SIG-M5 treated with dmso at 0.1 percent for 504 hours (cell line): ENCODE data around the gene CH25H.
"Not testable (repeated sequence)": the region's sequence is repeated elsewhere in the genome, so short reads cannot be mapped to it uniquely, and the experiment has no call there.

Experiments used
- DNase-seq: peaks from one replicate; lab custom pipeline; 2025; ENCODE audit not compliant: unreplicated experiment; lab: John Stamatoyannopoulos, UW

The CH25H gene

DNA sequence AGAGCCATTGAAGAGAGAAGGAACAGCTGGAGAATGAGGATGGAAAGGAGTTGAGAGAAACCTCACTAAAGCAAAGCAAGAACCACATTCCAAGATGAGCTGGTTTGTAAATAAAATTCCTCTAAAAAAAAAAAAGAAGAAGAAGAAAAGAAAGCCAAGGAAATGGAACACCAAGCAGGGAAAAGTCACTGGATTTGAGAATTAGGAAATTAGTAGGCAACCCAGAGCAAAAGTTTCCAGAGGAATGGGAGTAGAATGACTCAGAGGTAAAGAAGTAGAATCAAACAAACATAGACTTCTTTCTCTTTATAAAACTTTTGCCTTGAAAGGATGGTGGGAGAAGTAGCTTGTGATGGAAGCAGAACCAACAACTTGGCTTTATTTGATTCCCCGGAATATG, 3.9 kb downstream of the CH25H start:
- DNase-seq = no peak

- DNase-seq = no peak
Observed at GRCh38 chr10:89202033-89202425, 5.1 kb downstream of the CH25H start.

- no peak for DNase-seq
Observed at GRCh38 chr10:89201345-89202032, 5.6 kb downstream of the CH25H start.

- no peak for DNase-seq
Observed at GRCh38 chr10:89197473-89197872, 9.6 kb downstream of the CH25H start.

GRCh38 chr10:89191301-89191700, 15.8 kb downstream of the CH25H start:
- DNase-seq = not testable (repeated sequence)

DNA sequence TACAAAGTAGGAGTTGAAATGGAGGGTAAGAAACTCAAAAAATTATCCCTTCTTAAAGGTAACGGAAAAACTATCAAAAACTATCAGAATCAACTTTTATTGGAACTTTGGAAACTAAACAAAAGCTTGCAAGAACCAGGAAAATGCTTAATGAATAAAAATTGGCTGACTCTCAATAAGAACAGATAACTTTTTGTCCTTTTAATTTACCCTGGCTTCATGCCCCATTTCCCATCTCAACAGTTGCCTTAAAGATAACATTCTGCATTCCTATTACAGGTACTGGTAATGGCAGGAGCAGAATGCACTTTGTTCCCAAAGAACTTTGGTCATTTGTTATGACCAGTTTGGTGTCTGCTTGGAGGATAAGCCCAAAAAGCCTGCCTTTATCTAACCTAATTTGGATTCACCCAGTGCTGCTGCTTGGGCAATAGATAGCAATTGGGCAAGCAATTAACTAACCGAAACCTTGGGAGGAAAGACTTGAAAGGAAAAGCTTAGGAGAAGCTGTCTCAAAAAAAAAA, 17.8 kb downstream of the CH25H start:
- no peak for DNase-seq

GRCh38 chr10:89185658-89186057, 21.5 kb downstream of the CH25H start:
- DNase-seq = no peak

DNA sequence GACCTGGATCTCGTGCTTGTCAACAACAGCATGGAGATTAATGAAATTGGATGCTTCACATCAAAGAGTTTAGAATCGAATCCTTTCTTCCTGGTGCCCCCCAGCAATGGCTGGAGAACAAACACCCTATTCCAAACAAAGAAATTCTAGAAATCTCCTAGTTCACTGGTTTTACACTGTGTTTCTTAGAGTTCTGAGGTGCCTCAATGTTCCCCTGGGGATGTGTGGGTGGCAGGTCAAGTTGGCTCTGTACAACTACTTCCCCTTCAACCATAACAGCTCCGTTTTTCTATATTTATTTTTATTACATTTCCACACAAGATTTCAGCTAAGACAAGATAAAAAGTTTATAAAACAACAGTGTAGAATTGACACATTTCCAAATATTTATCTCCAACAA, 22.5 kb downstream of the CH25H start:
- no peak for DNase-seq

GRCh38 chr10:89183571-89183970, 23.5 kb downstream of the CH25H start:
- no peak for DNase-seq

GRCh38 chr10:89182894-89183293, 24.2 kb downstream of the CH25H start:
- no peak for DNase-seq

DNA sequence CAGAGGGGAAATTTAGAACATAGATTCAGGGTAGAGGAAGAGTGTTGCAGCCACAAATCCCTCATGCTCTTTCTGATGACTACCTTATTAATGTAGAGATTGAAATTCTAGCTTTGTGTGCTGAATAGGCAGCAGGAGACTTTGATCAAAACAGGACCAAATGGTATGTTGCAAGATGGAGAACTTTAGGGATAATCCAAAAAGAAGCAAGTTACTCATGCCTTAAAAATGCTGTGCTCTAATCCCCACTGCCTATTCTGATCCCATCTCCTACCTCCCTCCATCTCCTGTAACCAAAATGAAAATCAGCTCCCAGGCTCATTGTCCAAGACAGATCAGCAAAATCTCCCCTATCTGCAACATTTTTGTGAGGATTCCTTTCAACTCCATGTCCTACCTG, 31.3 kb downstream of the CH25H start:
- DNase-seq = no peak

GRCh38 chr10:89173075-89173474, 34.0 kb downstream of the CH25H start:
- no peak for DNase-seq

GRCh38 chr10:89171996-89172395, 35.1 kb downstream of the CH25H start:
- DNase-seq = no peak

DNA sequence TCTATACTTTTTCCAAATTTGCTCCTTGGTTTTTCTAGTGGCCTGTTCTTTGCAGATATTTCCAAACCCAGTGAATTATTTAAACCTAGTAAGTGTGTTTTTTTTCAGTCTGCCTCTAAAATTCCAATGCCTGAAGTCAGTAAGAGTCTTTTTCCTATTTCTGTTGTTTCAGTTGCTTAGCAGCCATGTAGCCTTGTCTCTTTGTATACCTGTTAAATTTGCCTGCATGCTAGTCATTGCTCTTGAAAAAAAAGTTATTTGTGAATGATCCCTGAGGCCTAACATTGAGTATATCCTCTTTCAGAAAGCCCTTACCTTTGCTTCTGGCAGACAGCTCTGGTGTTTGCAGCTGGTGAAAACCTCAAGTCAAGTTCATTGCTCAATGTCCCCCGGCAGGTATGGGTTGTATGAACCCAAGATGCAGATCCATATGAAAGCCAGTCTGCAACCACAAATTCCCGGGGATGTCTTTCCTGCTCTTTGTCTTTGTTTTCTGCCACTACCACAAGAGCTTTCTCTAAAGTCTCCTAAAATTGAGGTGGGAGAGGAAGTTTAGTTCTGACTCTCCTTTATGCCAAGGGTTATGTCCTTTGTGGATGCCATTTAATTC, 35.7 kb downstream of the CH25H start:
- DNase-seq = no peak

DNA sequence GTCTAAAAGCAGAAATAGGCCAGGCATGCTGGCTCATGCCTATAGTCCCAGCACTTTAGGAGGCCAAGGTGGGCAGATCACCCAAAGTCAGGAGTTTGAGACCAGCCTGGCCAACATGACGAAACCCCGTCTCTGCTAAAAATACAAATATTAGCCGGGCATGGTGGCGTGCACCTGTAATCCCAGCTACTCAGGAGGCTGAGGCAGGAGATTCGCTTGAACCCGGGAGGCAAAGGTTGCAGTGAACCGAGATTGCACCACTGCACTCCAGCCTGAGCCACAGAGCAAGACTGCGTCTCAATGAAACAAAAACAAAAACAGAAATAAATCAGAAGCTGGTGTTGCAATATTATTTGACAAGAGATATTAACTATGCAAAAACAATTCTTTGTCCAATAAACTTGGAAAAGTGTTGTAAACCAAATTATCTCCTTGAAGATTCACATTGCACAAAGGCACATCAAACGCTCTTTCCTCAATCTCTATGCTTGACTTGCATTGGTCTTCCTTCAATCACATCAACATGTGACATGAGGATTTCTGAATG, 38.7 kb downstream of the CH25H start:
- DNase-seq = not testable (repeated sequence)

DNA sequence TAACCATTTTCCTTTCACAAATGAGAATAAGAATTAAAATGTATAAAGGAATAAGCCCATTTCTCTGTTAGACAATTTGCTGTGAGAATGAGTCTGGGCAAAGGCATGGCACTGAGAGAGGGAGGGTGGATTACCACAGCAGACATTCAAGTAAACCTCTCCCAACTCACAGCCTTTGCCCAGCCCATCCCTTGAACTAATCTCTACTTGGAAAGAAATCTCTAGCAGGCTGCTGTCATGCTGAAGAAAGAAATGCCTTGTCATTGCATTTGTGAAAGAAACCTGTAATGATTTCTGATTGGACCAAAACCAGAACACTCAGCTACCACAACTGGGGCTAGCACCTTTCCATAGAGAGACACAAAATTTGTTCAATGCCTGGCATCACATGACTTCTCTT, 39.2 kb downstream of the CH25H start:
- no peak for DNase-seq

DNA sequence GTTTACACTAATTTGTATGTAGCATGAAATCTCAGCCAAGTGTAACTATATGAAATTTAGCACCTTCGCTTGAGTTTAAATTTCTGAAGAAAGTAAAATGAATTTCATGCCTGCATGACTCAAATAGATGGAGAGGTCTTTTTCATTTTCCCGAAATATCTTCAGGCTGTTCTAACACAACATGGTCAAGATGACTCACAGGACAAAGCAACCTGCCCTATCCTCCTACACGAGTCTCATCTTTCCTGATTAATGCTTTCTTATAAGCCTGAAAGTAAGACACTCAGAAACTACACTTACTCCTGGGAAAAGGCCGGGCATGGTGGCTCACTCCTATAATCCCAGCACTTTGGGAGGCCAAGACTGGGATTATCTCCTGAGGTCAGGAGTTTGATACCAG, 41.2 kb downstream of the CH25H start:
- no peak for DNase-seq

DNA sequence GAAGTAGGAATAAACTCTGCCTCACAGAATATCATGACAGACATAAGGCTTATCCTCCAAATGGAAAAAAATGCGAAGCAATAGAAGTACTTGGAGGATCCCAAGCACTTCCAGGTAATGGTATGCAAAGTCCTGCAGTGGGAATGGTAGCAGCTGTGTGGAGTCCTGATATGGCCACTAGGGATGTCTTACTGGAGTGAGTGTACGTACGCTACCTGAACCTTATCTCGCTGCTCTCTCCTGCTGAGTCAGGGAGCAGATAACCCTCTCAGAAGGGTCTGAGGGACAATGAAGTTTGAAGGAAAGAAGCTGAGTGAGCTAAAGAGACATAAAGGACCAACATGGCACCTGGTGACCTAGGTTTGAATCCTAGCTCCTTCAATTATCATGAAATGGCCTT, 42.2 kb downstream of the CH25H start:
- DNase-seq = no peak

GRCh38 chr10:89164080-89164479, 43.0 kb downstream of the CH25H start:
- no peak for DNase-seq

GRCh38 chr10:89163265-89163995, 43.7 kb downstream of the CH25H start:
- peak; percentile 47 for DNase-seq

- DNase-seq = no peak
Observed at GRCh38 chr10:89162596-89162995, 44.5 kb downstream of the CH25H start.

- no peak for DNase-seq
Observed at GRCh38 chr10:89160339-89160738, 46.8 kb downstream of the CH25H start.
